NCI-H1417 treated with DMSO at 0.1 percent for 48 hours (cell line): ENCODE measurements around the gene UMODL1.
A peak's percentile ranks its signal among the peaks of the same experiment; 100 is the strongest.

Experiments
- DNase-seq: peaks from one replicate; lab custom pipeline; 2025; lab: John Stamatoyannopoulos, UW

The UMODL1 gene, protein sequence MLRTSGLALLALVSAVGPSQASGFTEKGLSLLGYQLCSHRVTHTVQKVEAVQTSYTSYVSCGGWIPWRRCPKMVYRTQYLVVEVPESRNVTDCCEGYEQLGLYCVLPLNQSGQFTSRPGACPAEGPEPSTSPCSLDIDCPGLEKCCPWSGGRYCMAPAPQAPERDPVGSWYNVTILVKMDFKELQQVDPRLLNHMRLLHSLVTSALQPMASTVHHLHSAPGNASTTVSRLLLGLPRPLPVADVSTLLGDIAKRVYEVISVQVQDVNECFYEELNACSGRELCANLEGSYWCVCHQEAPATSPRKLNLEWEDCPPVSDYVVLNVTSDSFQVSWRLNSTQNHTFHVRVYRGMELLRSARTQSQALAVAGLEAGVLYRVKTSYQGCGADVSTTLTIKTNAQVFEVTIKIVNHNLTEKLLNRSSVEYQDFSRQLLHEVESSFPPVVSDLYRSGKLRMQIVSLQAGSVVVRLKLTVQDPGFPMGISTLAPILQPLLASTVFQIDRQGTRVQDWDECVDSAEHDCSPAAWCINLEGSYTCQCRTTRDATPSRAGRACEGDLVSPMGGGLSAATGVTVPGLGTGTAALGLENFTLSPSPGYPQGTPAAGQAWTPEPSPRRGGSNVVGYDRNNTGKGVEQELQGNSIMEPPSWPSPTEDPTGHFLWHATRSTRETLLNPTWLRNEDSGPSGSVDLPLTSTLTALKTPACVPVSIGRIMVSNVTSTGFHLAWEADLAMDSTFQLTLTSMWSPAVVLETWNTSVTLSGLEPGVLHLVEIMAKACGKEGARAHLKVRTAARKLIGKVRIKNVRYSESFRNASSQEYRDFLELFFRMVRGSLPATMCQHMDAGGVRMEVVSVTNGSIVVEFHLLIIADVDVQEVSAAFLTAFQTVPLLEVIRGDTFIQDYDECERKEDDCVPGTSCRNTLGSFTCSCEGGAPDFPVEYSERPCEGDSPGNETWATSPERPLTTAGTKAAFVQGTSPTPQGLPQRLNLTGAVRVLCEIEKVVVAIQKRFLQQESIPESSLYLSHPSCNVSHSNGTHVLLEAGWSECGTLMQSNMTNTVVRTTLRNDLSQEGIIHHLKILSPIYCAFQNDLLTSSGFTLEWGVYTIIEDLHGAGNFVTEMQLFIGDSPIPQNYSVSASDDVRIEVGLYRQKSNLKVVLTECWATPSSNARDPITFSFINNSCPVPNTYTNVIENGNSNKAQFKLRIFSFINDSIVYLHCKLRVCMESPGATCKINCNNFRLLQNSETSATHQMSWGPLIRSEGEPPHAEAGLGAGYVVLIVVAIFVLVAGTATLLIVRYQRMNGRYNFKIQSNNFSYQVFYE

GRCh38 chr21:42071146-42071737 lies at the start of gene UMODL1:
UMODL1 (plus strand) TSS chr21:42071317; CDS start chr21:42071317, 0 bp downstream.
- no peak for DNase-seq

- peak; percentile 85 for DNase-seq
These were observed 49.6 kb upstream of the UMODL1 start for GRCh38 chr21:42021371-42022090.

DNA sequence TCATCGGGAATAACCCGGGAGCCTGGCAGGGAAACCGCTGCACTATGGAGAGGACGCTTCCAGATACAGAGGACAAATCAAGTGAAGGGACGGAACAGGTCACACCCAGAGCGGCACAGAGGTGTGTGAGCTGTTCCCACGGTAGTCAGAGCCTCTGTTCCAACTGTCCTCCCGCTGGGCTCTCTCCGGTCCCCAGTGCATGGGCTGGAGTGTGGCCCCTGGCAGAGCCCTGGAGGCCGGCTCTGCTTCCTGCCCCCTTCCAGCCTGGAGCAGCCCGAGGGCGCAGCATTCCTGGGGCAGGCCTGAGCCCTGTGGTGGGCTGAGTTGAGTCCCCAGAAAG lies 49.1 kb upstream of the UMODL1 start:
- no peak for DNase-seq

DNA sequence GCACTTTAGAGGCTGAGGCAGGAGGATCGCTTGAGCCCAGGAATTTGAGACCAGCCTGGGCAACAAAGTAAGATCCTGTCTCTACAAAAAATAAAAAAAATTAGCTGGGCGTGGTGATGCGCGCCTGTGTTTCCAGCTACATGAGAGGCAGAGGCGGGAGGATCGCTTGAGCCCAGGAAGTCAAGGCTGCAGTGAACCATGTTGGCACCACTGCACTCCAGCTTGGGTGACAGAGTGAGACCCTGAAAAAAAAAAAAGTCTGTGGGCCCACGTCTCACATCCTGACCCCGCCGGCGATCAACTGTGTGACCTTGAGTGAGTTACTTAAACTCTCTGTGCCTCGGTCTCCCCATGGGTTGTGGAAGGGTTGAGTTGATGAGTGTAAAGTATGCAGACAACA lies 48.2 kb upstream of the UMODL1 start:
- no peak for DNase-seq

DNA sequence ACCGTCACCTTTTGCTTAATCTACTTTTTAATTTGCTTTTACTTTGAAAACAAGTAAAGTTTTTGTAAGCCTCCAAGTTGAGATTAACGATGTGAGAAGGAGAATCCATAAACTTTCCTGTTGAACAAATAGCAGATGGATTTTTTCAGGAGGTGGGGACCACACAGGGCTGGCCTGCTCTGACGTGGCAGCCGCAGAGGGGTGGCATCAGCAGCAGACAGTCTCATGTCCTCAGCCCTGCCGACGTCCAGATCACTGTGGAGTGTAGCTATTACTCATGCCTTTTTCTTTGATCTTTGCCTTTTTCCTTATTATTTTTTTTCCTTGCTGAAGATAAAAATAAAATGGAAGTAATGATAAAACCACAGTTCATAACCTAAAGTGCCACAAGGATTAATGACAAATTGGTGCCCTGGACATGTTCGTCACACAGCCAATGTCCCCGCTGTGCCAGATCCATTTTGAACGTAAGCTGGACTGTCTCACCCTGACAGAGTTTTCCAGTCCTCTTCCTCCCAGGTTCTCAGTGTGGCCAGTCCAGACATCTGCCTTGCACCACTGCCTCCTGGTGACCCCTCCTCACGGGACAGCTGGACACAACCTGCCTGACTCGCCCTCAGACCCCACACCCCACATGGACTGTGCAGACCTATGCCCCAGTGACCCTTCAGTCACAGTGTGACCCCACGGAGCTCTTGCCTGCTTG lies 45.6 kb upstream of the UMODL1 start:
- DNase-seq = no peak

DNA sequence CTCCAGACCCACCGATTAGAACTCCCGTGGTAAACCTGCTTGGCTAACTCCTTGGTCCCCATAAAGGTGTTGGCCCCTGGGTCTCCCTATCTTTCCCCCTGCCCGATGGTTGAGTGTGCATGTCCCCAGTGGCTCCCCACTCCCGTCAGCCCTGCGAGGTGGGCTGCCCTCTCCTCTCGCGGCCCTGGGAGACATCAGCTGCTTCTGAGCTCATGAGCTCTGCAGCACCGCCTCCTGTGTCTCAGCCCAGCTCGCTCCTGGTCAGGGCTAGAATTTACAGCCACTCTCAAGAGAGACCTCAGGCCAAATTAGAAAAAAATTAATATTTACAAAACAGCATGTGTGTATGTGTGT lies 45.1 kb upstream of the UMODL1 start:
- no peak for DNase-seq

DNA sequence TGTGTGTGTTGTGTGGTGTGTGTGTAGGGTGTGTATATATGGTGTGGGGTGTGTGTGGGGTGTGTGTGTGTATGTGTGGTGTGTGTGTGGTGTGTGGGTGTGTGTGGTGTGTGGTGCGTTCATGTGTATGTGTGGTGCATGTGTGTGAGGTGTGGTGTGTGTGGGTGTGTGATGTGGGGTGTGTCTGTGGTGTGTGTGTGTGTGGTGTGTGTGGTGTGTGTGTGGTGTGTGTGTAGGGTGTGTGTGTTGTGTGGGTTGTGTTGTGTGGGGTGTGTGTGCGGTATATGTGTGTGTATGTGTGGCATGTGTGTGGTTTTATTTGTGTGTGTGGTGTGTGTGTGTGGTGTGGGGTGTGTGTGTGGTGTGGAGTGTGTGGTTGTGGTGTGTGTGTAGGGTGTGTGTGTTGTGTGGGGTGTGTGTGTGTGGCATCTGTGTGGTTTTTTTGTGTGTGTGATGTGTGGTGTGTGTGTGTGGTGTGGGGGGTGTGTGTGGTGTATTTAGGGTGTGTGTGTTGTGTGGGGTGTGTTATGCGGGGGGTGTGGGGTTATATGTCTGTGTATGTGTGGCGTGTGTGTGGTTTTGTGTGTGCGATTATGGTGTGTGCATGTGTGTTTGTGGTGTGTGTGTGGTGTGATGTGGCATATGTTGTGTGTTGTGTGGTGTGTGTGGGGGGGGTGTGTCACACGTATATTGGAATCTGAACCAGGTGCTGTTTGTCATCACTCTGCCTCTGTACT lies 43.9 kb upstream of the UMODL1 start:
- no peak for DNase-seq

- DNase-seq = no peak
These were observed 43.0 kb upstream of the UMODL1 start for GRCh38 chr21:42027822-42028765.

DNA sequence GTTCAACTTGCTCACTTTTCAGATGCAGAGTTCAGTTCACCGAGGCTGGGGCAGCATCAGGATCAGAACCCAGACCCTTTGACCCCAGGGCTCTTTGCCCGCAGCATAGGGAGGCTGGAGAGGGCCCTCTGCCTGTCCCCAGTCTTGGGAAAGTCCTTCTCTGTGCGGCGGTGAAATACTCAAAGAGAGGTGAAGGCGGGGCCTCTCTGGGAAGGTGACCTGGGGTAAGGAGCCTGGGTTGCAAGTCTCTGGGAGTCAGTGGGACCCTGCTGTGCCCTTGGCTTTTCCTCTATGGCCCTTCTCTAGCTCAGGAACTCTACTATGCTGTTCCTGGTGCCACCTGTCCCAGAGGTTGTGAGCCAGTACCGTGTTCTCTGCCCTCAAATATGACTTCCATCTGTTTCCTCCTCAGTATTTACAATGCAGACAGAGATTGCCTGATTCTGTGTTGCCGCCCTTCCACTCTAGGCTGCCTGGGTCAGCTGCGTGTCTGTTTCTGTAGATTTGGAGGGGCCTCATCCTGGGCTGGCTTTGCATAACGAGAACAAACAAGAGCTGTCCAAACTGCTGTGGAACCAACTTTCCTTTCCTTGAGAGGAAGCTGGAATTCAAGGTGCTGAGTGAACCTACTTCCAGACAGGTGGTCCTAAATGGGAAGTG lies 42.2 kb upstream of the UMODL1 start:
- DNase-seq = no peak

- DNase-seq = no peak
These were observed 40.8 kb upstream of the UMODL1 start for GRCh38 chr21:42030311-42030710.

DNA sequence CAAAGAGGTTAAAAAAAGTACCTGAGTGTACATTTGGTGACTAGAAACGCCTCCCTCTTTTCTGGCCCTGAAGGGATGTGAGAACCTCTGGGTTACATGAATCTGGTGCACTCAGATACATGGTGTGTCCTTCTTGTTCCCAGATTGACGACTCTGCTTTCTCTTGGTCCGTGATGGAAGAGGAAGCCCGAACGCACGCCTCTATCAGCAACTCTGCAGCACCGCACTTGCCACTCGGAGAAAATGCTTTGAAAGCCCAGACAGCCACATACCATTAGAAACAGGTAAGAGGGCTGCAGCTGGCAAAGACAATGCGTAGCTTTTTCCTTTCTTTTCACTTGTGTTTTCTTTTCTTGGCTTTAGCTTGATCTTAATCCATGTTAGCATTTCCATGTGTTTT lies 39.9 kb upstream of the UMODL1 start:
- no peak for DNase-seq

- DNase-seq = no peak
These were observed 39.3 kb upstream of the UMODL1 start for GRCh38 chr21:42031816-42032215.

DNA sequence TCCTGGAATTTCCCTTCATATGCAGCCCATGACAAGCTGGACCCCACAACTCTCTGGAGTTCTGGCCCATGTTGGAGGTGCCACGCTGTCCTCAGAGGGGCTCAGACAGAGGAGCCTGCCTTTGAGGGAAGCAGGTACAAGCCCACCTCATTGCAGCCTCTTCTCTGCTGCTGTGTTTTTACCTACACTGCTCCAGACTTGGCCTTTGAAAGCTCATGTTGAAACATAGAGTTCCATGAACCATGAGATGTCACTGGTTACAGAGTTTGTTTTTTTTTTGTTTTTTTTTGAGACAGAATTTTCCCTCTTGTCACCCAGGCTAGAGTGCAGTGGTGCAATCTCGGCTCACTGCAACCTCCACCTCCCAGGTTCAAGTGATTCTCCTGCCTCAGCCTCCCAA lies 38.9 kb upstream of the UMODL1 start:
- no peak for DNase-seq

GRCh38 chr21:42032968-42033367 lies 38.1 kb upstream of the UMODL1 start:
- DNase-seq = no peak

DNA sequence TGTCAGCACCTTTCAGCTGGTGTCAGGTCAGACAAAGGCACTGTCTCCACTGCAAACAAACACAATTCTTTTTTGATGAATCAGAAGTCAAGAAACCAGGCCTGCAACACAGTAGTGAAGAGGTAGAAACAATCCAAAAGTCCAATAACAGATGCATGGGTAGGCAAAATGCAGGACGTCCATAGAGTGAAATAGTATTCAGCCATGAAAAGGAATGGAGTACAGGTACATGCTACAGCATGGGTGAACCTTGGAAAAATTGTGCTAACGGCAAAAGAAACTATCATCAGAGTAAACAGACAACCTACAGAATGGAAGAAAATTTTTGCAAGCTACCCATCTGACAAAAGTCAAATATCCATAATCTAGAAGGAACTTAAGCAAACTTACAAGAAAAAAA lies 34.8 kb upstream of the UMODL1 start:
- DNase-seq = no peak

- no peak for DNase-seq
These were observed 33.6 kb upstream of the UMODL1 start for GRCh38 chr21:42037516-42037915.

- no peak for DNase-seq
These were observed 33.2 kb upstream of the UMODL1 start for GRCh38 chr21:42037943-42038342.

DNA sequence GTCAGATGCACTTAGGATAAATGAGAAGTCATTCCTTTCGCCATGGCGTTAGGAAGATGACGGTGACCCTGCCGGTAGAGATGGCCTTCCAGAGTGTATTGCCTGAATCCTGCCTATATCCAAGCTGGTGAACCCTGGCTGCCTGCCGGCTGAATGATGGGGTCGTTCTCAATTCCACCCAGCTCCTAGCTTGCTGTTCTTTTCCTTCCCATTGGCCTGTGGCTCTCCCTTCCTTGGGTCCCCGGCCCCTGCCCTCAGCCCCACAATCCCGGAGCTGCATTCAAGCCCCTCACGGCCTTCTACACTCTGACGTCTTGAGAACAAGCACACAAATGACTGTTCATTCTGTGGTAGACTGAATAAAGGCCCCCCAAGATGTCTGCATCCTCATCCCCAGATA lies 32.7 kb upstream of the UMODL1 start:
- no peak for DNase-seq
